Adrenal gland (tissue), 5 donors: ENCODE results near the gene SLC33A1.

ENCODE experiments used
- POLR2A ChIP-seq, 2 donors: fragments of 450-650 bp; IDR thresholded peaks; one replicate each; pipeline ENCODE4 v1.6.1; 2017; ENCODE audit warnings: antibody characterized with exemption in 2 of 2, mild to moderate bottlenecking in 2 of 2, moderate library complexity in 1 of 2
- TF ChIP-seq, protein P1 (sequence below), 6 experiments: fragments of 450-650 bp in 4 of 6; fragments of 200-600 bp in 2 of 6; sonication (generic) in 1 of 6; IDR thresholded peaks; 1 replicate in 5 of 6; 2 replicates in 1 of 6; pipeline versions ENCODE4 v1.5.1 to v1.8.0; 2016 to 2021; ENCODE audit warnings: antibody characterized with exemption in 6 of 6, mild to moderate bottlenecking in 2 of 6, moderate library complexity in 1 of 6
- donor health status: DM: no; HTN: no; CAD: no.

DNA sequence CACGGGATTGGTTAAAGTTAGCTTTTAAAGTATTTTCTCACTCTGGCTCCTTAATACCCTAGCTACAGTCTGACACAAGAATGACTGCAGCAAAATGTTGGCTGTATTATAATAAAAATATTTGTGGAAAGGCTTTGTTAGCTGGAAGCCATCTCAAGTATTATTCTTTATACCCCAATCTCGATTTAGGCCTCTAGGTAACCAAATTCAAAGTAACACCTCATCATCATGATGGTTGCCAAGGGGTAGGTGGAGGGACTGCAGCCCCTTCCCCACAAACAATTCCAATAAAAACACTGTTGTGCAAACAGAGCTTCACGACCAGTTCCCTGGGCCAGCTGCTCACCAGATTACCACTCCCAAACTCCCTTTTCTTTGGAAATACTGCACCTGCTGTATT is 15.5 kb upstream of the SLC33A1 start:
- TF ChIP-seq, protein P1, sequence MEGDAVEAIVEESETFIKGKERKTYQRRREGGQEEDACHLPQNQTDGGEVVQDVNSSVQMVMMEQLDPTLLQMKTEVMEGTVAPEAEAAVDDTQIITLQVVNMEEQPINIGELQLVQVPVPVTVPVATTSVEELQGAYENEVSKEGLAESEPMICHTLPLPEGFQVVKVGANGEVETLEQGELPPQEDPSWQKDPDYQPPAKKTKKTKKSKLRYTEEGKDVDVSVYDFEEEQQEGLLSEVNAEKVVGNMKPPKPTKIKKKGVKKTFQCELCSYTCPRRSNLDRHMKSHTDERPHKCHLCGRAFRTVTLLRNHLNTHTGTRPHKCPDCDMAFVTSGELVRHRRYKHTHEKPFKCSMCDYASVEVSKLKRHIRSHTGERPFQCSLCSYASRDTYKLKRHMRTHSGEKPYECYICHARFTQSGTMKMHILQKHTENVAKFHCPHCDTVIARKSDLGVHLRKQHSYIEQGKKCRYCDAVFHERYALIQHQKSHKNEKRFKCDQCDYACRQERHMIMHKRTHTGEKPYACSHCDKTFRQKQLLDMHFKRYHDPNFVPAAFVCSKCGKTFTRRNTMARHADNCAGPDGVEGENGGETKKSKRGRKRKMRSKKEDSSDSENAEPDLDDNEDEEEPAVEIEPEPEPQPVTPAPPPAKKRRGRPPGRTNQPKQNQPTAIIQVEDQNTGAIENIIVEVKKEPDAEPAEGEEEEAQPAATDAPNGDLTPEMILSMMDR (IDR thresholded peaks at IDR 0.05): no peak
- TF ChIP-seq POLR2A (IDR thresholded peaks at IDR 0.05): no peak
